Embryonic facial prominence (tissue), 1 donor: ENCODE results near the gene RASSF4.

Experiments
- DNase-seq: peaks from one replicate; pipeline ENCODE4 v3.0.0-alpha.2; 2016; ENCODE audit errors: extremely low spot score

The RASSF4 gene

GRCh38 chr10:44959247-44960087 lies at the start of gene RASSF4:
TSS of gene RASSF4 (plus strand) at chr10:44959802. CDS start at chr10:44970203, 10,401 bp downstream.
- DNase-seq = no peak

GRCh38 chr10:44909910-44910309 lies 49.7 kb upstream of the RASSF4 start:
- no peak for DNase-seq

DNA sequence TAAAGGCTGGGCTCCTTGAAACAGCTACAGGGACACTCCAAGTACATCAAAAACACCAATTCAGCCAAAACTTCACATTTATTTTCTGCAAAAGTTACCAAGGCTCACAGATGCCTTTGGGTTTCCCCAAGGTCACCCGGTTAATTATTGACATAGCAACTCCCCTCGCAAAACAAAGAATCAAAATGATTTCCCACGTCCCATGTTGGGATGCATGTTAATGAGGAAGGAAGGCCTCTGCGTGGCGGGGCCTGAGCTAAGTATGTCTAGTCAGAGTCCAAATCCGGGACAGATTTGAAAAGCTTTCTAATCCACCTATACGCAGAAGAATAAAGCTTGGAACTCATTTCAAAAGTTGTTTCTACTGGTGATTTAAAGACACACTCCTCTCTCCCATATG lies 49.0 kb upstream of the RASSF4 start:
- DNase-seq = no peak

DNA sequence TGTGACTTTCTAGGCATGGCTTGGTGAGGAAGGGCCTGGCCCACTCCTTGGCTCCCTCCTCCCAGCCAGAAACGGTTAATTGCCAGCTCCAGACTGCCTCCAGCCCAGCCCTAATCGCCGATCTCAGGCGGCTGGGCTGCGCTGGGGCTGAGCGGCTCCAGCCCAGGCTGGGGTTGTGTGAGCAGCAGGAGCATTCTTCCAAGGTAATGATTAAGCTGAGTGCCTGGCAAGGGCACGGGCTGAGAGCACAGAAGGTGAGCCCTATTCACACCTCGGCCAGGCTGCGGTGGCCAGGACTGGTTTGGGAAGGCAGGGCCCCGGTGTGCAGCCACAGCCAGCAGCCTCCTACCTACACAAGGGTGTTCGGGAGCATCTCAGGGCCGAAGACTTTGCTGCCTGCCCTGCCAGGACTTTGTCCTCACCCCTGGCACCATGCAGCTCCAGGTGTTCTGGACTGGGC lies 48.5 kb upstream of the RASSF4 start, which contains the start of gene TMEM72:
TMEM72 (plus strand) TSS at position 257 of the 460 bp plus-strand sequence; CDS start at position 433, 176 bp downstream.
- DNase-seq = no peak

GRCh38 chr10:44911951-44912350 lies 47.7 kb upstream of the RASSF4 start:
- DNase-seq = no peak

DNA sequence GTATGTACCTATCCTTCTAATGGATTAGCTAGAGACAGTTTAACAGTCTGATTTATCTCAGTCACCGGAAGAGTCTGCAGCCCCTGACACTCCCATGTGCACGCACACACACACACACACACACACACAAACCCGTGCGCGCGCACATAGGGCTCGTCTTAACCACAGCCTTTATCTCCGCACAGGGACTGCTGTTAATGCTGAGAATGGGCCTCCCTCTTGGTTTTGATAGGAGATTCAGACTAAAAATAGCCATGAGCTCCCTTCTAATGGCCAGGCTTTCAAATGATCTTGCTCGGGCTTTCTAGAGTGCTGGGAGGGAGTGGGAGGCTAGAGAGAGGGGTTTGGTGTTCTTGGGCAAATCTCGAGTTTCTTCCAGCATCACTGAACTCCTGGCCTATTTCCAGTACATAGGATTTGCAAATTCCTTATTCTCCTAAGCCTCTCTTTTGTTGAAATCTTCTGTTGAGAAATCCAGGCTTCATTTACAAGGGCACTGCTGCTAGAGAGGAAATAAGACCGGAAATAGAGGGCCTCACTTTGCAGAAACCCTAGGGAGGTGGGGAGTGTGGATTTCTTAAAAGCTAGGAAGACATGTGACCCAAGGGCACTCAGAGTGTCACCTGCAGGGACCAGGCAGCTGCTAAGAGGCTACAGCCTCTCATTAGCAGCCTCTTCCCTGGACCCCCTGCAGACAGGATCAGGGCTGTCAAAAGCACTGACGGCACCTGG lies 46.1 kb upstream of the RASSF4 start:
- peak; percentile 31 for DNase-seq

- DNase-seq = no peak
These were observed 44.7 kb upstream of the RASSF4 start for GRCh38 chr10:44914891-44915290.

DNA sequence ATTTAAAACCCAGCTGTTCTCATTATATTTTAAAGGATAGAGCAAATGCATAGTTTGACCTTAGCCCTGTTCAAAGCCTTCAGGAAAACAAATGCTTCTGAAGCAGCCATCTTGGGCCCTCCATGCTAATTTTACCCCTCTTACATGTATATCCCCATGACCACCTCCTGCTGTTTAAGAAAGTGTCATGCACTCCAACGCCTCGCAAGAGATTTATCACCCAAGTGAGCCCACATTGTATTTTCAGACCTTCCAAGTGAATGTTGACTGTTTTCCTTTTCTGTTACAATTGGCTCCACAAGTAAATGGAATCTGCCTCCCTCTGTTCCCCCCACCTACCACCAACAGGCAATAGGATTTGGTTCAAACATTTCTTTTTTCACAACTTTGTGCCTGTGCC lies 43.2 kb upstream of the RASSF4 start:
- no peak for DNase-seq

DNA sequence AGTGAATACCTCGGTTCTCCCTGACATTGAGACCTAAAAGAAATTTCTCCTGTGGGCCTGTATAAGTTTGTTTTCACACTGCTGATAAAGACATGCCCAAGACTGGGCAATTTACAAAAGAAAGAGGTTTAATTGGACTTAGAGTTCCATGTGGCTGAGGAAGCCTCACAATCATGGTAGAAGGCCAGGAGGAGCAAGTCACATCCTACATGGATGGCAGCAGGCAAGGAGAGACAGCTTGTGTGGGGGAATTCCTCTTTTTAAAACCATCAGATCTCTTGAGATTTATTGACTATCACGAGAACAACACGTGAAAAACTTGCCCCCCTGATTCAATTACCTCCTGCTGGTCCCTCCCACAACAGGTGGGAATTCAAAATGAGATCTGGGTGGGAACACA lies 41.8 kb upstream of the RASSF4 start:
- no peak for DNase-seq

DNA sequence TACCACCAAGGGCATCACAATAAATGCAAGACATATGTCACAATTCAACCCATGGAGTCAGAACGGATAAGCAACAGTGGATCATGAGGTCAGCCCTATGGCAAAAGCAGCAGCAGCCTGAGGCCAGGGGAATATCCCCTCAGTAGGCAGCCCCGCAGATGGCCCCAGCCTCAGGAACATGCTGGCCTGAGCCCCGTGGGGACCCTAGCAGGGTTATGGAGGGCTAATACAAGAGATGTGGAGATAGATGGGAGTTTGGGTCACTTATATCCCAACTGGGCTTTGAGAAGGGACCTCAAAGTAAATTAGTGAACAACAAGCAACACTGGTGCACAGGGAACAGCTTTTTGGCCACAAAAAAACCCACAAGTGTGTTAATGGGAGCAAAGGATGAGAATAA lies 39.4 kb upstream of the RASSF4 start:
- no peak for DNase-seq

DNA sequence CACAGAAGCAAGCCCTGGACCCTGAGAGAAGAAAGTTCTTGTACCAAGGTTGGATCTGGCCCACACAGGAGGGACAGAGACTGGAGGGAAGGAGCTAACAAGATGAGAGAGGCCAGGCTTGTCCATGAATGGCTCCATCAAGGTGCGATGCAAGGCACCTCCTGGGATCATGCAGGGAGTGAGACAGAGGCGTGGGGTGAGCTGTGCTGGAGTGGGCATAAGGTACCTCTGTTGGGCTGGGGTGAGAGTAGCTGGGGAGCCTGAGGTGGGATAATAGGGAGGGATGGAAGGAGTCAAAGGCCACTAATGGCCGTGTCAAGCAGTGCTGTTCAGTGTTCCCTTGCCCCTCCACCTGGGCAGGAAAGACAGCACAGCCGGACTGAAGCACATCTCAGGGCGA lies 38.5 kb upstream of the RASSF4 start:
- DNase-seq = no peak

DNA sequence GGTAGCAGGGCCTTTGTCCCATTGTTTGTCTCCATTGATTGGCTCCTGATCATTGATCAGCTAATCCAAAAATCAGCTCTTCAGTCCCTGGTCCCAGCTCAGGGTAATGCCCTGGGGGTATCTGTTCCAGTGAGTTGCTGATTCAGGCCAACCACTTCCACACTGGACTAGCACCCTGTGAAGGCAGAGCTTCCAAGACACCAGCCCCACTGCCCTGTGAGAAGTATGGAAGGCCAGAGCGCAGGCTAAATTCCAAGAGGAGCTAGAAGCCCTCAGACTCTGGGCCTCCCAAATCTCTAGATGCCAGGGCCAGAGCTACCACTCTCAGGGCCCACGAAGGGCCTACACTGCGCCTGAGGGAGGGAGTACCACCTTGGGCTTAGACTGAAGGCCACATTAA lies 38.1 kb upstream of the RASSF4 start:
- DNase-seq = no peak

GRCh38 chr10:44922021-44922420 lies 37.6 kb upstream of the RASSF4 start:
- DNase-seq = no peak

DNA sequence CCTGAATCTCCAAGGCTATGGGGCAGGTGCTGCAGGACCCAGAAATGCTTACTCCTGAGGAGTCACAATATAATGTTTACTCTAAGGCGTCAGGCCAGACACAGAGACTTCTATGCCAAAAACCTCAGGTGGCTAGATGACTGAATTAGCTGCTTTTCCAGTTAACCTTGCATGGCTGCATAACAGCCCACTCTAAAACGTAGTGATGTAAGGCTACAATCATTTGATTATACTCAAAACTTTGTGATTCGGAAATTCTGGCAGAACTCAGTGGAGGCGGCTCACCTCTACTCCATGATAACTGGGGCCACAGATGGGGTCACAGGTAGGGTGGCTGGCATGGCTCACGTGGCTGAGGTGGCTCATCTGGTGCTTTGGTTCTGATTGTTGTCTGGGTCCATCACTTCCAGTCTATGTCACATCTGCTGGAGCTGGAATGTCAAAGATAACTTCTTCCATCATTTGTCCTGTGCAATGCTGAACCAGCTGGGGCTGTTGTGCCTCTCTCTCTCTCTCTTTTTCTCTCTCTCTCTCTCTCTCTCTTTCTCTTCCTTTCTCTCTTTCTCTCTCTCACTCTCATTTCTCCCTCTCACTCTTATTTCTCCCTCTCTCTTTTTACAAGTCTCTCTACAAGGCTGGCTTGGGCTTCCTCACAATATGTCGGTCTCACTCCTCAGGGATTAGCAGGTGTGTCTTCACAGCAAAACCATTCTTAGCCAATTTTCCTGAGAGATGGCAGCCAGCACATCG lies 36.6 kb upstream of the RASSF4 start:
- no peak for DNase-seq

GRCh38 chr10:44923611-44924010 lies 36.0 kb upstream of the RASSF4 start:
- no peak for DNase-seq

- DNase-seq = no peak
These were observed 35.2 kb upstream of the RASSF4 start for GRCh38 chr10:44924261-44925040.

DNA sequence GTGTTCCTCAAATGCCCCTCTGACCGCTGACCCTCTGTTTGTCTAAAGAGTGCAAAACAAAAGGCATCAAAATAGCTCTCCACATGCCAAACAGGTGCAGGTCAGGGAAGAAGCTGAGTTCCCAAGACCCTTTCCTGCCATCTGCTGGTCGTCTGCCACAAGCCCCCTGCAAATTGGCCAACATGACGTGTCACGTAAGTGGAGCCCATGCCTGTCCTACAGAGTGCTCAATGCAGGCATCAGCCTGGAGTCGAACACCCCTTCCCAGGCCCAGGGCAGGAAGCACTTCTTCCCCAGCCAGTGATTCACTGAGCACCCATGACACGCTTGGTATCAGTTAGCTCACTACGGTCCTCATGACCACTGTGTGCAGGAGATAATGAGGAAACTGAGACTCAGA lies 34.4 kb upstream of the RASSF4 start:
- no peak for DNase-seq

DNA sequence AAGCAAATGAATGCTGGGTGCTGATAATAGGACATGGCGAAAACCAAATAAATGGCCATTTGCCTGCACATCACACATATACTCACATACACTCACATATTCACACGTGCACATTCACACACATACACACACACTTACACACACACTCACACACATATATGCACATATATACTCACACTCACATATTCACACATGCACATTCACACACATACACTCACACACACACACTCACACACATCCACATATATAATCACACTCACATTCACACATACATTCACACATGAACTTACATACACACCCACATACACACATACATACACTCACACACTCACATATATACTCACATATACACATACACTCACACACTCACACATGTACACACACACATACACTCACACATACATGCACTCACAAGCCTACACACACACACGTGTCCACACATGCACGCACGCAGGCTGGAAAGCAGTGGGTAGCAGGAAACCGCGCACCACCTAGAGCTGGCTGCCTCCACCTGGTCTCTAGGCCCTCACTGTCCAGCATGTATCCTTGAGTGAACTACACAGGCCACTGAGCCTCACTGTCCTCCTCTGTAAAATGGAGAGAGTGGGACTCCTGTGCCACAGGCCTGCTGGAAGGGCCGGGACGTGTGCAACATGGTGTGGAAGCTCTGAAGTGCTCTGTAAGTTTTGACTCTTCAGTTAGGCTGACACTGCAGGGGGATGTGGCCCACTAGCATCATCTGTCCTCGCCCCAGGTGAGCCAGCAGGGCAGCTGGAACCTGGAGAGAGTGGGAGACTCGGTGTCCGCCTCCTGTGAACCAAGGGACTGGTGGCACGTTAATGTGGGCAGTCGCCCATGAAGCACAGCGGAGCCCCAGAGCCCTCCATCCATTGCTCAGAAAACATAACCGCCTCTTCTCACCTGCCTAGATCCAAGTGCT lies 33.5 kb upstream of the RASSF4 start:
- no peak for DNase-seq

- no peak for DNase-seq
These were observed 32.8 kb upstream of the RASSF4 start for GRCh38 chr10:44926751-44927351.

DNA sequence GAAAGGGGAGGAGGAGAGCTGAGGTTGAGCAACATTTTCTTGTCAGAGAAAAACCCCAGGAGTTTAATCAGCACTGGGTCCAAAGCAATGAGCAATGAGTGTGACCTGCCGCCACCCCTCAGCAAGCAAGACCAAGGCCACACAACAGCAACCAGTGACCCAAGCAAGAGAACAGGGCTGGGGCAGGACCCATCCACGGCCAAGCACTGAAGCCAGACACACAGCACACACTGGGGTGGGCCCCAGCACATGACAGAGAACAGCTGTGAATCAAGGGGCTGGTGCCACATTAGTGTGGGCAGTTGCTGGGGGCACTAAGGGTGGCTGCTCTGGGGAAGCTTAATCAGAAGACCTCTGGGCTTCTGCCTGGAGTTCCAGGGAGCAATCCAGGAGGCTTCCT lies 32.2 kb upstream of the RASSF4 start:
- no peak for DNase-seq
